HG03432 (cell line): ENCODE measurements around the gene MALSU1.

Source experiments
- ATAC-seq: cut with Tn5 transposase; IDR thresholded peaks from one replicate; pipeline ENCODE4 v1.9.1; 2021; ENCODE audit warnings: mild to moderate bottlenecking, moderate library complexity; ENCODE audit not compliant: unreplicated experiment

The MALSU1 gene

GRCh38 chr7:23298885-23299769 is at the start of gene MALSU1:
Gene MALSU1, plus strand, starts transcription at chr7:23299339. Its CDS starts 14 bp downstream, at chr7:23299353.
- peak; percentile 99 for ATAC-seq

- ATAC-seq = no peak
Observed at GRCh38 chr7:23249486-23249885, 49.7 kb upstream of the MALSU1 start.

- no peak for ATAC-seq
Observed at GRCh38 chr7:23254051-23254681, 45.0 kb upstream of the MALSU1 start.

DNA sequence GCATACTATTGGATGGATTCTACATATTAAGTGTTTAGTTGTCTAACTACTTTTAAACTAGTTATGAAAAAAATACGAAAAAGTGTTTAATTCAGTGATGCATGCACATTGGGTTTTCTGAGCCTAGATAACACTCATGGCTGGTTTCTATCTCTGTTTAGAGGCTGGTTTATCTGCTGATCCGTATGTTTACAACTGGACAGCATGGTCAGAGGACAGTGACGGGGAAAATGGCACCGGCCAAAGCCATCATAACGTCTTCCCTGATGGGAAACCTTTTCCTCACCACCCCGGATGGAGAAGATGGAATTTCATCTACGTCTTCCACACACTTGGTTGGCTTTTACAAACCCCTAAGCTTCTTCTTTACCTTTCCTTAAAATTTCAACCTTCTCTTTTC is 42.4 kb upstream of the MALSU1 start:
- no peak for ATAC-seq

DNA sequence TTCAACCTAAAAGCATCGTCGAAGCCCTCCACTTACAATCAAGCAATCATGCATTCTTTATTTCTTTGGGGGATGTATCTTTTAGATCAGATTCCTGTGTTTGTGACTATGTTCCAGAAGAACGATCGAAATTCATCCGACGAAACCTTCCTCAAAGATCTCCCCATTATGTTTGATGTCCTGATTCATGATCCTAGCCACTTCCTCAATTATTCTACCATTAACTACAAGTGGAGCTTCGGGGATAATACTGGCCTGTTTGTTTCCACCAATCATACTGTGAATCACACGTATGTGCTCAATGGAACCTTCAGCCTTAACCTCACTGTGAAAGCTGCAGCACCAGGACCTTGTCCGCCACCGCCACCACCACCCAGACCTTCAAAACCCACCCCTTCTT is 38.8 kb upstream of the MALSU1 start:
- ATAC-seq = no peak

DNA sequence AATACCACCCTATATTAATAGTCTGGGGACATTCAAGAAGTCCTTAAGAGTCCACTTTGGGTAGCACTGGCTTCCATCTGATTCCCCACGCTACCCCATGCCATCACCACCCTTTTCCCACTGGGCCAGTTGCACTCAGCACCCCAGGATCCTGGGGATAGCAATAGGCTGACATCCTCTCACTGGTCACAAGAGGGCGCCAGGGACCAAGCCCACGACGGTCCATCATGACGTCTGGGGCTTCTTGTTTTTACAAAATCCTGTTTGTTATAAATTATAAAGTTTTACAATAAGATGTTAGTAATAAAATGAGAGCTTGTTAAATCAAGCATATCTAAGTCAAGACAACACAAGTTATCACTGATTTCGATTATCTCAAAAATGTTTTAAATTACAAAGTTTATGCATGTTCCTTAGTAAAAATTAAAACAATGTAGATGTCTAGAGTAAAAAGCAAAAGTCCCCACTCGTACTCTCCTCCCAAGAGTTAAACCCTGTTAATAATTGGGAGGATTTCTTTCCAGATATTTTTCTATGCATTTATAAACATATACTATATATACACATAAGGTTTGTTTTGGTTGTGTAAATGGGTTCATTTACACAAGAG is 37.2 kb upstream of the MALSU1 start:
- ATAC-seq = peak; percentile 78

DNA sequence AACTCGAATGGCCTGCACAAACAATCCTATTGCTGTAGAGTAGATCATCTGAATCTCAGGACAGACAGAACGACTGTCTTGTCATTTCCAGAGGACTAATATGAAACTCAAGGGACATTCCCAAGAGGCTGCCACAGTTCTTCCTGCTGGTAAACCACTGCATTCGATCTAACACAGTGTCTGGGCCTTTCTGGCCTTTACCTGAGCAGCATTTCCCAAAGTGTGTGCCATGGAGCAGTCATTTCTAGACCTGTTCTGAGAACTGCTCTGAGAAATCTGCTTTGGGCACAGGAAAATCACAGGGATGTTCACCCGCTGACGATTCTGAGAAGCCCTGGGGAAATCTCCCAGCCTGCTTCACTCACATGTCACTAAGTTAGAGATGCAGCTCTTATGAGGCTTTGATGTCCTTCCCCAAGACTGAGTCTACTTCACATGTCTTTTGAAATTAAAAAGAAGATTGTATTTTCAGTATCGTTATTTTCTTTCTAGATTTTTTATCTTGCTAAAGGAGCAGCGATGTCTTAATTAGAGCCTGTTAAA is 34.2 kb upstream of the MALSU1 start:
- ATAC-seq = peak; percentile 73

- no peak for ATAC-seq
Observed at GRCh38 chr7:23266918-23267317, 32.2 kb upstream of the MALSU1 start.

DNA sequence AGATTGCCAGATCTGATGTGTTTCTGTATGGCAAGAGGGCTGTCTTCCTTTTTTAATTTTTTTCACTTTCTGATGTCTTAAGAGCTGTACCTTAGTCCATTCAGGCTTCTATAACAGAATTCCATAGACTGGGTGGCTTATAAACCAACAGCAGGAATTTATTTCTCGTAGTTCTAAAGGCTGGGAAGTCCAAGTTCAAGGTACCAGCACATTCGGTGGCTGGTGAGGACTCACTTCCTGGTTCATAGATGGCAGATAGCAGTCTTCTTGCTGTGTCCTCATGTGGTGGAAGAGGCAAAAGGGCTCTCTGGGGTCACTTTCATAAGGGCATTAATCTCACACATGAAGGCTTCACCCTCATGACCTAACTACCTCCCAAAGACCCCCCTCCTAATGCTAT is 31.8 kb upstream of the MALSU1 start:
- ATAC-seq = no peak

DNA sequence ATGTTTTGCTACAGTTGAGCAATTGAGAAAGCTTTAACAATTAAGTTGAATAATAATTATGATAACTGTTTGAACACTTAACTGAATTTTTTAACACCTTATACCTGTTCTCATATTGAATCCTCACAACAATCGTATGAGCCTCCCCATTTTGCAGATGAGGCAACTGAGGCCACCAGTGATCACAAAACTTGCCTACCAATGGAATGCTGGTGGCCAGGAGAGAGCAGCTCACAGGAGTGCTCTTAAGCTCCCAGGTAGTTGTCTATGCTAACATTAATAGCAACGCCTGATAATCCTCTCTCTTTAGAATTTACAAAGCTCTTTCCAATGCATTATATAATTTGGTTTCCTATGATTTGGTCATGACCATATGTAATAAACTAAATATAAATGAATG is 31.0 kb upstream of the MALSU1 start:
- ATAC-seq = no peak

DNA sequence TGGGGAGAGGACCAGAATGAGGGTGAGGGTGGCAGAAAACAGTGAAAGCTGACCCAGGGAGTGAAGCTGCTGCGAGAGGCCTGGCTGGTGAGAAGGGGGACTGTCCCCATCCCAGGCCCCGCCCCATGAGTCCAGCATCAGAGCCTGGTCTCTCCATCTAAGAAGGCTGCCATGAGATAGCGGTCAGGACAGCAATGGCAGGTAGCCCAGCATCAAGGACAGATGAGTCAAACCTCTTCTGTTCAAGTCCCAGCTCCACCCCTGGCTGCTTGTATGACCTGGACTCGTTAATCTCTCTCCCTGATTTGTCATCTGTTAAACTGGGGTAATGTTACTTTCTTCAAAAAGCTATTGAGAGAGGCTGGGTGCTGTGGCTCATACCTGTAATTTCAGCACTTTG is 30.4 kb upstream of the MALSU1 start:
- no peak for ATAC-seq

GRCh38 chr7:23272275-23272674 is 26.9 kb upstream of the MALSU1 start:
- no peak for ATAC-seq

GRCh38 chr7:23273141-23273599 is 26.0 kb upstream of the MALSU1 start:
- ATAC-seq = peak; percentile 98

DNA sequence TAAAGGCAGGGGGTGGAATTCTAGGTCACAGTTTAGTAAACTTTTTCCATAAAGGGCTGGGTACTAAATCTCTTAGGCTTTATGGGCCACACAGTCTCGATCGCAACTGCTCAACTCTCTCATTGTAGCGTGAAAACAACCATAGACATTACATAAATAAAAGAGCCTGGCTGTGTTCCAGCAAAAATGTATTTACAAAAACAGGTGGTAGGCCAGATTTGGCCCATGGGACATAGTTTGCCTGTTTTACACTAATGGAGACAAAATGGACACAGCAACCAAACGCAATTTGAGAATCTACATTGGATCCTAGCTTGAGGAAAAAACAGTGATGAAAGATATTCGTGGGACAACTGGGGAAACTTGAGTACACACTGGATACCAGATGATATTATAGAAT is 23.2 kb upstream of the MALSU1 start:
- ATAC-seq = no peak

- no peak for ATAC-seq
Observed at GRCh38 chr7:23276376-23276775, 22.8 kb upstream of the MALSU1 start.

DNA sequence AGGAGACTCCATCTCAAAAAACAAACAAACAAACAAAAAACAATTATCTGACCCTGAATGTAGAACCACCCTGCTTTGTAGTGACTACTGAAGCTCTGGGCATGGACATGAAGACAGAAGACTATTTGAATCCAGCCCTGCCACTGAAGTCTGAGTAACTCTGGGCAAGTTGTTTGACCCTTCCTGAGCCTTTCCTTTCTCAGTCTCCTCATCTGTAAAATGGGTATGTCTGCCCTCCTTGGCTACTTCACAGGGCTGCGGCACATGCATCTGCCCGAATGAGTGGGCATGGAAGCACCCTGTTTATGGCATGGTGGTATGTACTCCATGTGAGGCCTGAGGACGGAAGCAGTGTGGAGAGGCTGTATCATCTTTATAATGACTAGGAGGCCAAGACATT is 22.2 kb upstream of the MALSU1 start:
- ATAC-seq = no peak

GRCh38 chr7:23277359-23277989 is 21.7 kb upstream of the MALSU1 start:
- ATAC-seq = peak; percentile 45

- no peak for ATAC-seq
Observed at GRCh38 chr7:23279819-23280525, 19.2 kb upstream of the MALSU1 start.

DNA sequence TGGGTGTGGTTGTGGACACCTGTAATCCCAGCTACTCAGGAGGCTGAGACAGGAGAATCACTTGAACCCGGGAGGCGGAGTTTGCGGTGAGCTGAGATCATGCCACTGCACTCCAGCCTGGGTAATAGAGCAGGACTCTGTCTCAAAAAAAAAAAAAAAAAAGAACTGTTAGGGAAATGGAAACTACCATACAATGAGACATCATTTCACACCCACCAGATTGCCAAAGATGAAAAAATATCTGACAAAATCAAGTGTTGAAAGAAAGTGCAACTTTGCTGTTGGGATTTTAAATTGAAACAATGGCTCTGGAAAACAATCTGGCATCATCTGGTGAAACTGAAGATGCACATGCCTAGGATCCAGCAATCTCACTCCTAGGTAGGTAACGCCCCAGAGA is 16.1 kb upstream of the MALSU1 start:
- ATAC-seq = no peak

DNA sequence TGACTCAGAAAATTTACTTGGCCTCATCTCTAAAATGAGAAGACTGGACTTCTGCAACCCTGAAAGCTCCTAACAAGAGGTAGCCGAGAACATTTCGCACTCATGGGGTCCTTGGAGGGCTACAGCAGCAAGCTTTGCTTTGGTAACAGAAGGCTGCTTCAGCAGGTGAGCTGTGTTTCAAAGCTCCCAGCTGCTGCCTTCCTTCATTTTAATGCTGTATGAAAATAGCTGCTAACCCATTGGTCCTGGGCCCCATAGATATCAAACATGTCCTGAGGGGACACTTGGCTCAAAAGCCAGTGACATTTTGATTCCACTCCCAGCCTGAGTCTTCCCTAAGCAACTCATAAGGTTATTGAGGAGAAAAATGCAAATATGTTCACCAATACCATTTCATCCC is 14.3 kb upstream of the MALSU1 start:
- no peak for ATAC-seq
